B cell (primary cell): ENCODE results near the gene ACTN1. TPM values are rescaled to one million over a fixed set of nuclear protein-coding genes. Genes with fewer than 3 reads are reported as not detected.

ENCODE experiments used
- ATAC-seq: fragments of 200-7000 bp; cut with Tn5 transposase; one replicate; pipeline ENCODE4 v1.10.0; 2021; ENCODE audit warnings: low read depth, mild to moderate bottlenecking, moderate number of reproducible peaks, moderate library complexity
- CTCF ChIA-PET: fragments of 350-600 bp; sonication (Branson Sonifier 250); formaldehyde crosslinking; loops from one replicate; lab custom pipeline; 2021; ENCODE audit warnings: antibody characterized with exemption, inconsistent platforms; lab: Charles Lee
- POLR2A ChIA-PET: fragments of 350-600 bp; sonication (Branson Sonifier 250); formaldehyde crosslinking; loops from one replicate; lab custom pipeline; 2021; ENCODE audit warnings: antibody characterized with exemption; lab: Charles Lee
- DNase-seq: peaks from one replicate; pipeline ENCODE4 v3.0.0; 2013
- H2AFZ ChIP-seq: 2 replicates; pipeline ENCODE4 v1.6.1; 2012; ENCODE audit warnings: mild to moderate bottlenecking, low read depth, low read length; ENCODE audit not compliant: insufficient read depth, poor library complexity, severe bottlenecking
- H3K27ac ChIP-seq, 2 donors: 1 replicate in 1 of 2; 2 replicates in 1 of 2; pipeline ENCODE4 v1.5.1; 2012 to 2013; ENCODE audit warnings: low read length in 2 of 2, mild to moderate bottlenecking in 2 of 2, moderate library complexity in 1 of 2
- H3K27me3 ChIP-seq, 4 experiments: fragments of 200-600 bp in 1 of 4; sonication (generic) in 1 of 4; replicated peaks in 1 of 4; 1 replicate in 2 of 4; 2 replicates in 2 of 4; pipeline versions ENCODE4 v1.6.1 to v1.7.0; 2013 to 2016; ENCODE audit warnings: low read length in 3 of 4, mild to moderate bottlenecking in 2 of 4, mixed read lengths in 1 of 4, moderate library complexity in 1 of 4; ENCODE audit not compliant: insufficient read depth in 4 of 4, control insufficient read depth in 3 of 4; ENCODE audit errors: control extremely low read depth in 1 of 4
- H3K36me3 ChIP-seq, 2 experiments: replicated peaks in 1 of 2; 1 replicate in 1 of 2; 2 replicates in 1 of 2; pipeline versions ENCODE4 v1.6.1 to v1.7.1; 2013; ENCODE audit warnings: low read length in 1 of 2; ENCODE audit not compliant: insufficient read depth in 2 of 2, control insufficient read depth in 1 of 2; ENCODE audit errors: control extremely low read depth in 1 of 2, extremely low read depth in 1 of 2
- H3K4me1 ChIP-seq, 2 donors: fragments of 200-600 bp in 1 of 2; sonication (generic) in 1 of 2; 1 replicate in 1 of 2; 2 replicates in 1 of 2; pipeline versions ENCODE4 v1.5.1 to v1.6.1; 2013 to 2017; ENCODE audit warnings: low read length in 2 of 2; ENCODE audit not compliant: control insufficient read depth in 2 of 2, insufficient read depth in 2 of 2
- H3K4me2 ChIP-seq: replicated peaks from 2 replicates; pipeline ENCODE3; 2012; ENCODE audit warnings: mild to moderate bottlenecking, low read depth, low read length; ENCODE audit not compliant: poor library complexity, severe bottlenecking
- H3K4me3 ChIP-seq, 5 experiments: fragments of 200-600 bp in 1 of 5; sonication (generic) in 1 of 5; 1 replicate in 3 of 5; 2 replicates in 2 of 5; pipeline versions ENCODE4 v1.5.1 to v1.7.0; 2011 to 2016; ENCODE audit warnings: low read length in 4 of 5, mild to moderate bottlenecking in 4 of 5, low read depth in 2 of 5, control low read depth in 1 of 5, moderate library complexity in 1 of 5; ENCODE audit not compliant: insufficient read depth in 1 of 5; ENCODE audit errors: control extremely low read depth in 1 of 5, extremely low read depth in 1 of 5
- H3K79me2 ChIP-seq: fragments of 200-600 bp; sonication (generic); one replicate; pipeline ENCODE4 v1.6.0; 2016; ENCODE audit warnings: low read length; ENCODE audit not compliant: control insufficient read depth, insufficient read depth
- H3K9ac ChIP-seq: fragments of 200-600 bp; sonication (generic); 2 replicates; pipeline ENCODE4 v1.6.1; 2017; ENCODE audit warnings: mild to moderate bottlenecking, low read length, moderate library complexity
- H3K9me3 ChIP-seq, 3 donors: one replicate each; pipeline versions ENCODE4 v1.6.1 to v1.7.1; 2013; ENCODE audit warnings: low read length in 2 of 3; ENCODE audit not compliant: control insufficient read depth in 2 of 3, insufficient read depth in 1 of 3; ENCODE audit errors: control extremely low read depth in 1 of 3
- H4K20me1 ChIP-seq: 2 replicates; pipeline ENCODE4 v1.6.0; 2012; ENCODE audit warnings: mild to moderate bottlenecking, low read length; ENCODE audit not compliant: insufficient read depth, control insufficient read depth, poor library complexity, severe bottlenecking
- H3K27ac Mint-ChIP-seq: one replicate; pipeline ENCODE4 v1.8.0; 2021; ENCODE audit warnings: mixed read lengths
- H3K27me3 Mint-ChIP-seq: one replicate; pipeline ENCODE4 v1.8.0; 2021; ENCODE audit warnings: mixed read lengths
- H3K4me1 Mint-ChIP-seq: one replicate; pipeline ENCODE4 v1.8.0; 2021; ENCODE audit warnings: mixed read lengths
- H3K4me3 Mint-ChIP-seq: one replicate; pipeline ENCODE4 v1.8.0; 2021; ENCODE audit warnings: mixed read lengths
- H3K9me3 Mint-ChIP-seq: one replicate; pipeline ENCODE4 v1.8.0; 2022; ENCODE audit warnings: mixed read lengths; ENCODE audit not compliant: insufficient read depth
- CTCF ChIP-seq: fragments of 200-600 bp; IDR thresholded peaks from one replicate; pipeline ENCODE4 v1.8.0; 2022; ENCODE audit warnings: antibody characterized with exemption, mild to moderate bottlenecking
- EZH2 ChIP-seq: IDR thresholded peaks from 2 replicates; pipeline ENCODE4 v1.6.1; 2012; ENCODE audit warnings: borderline replicate concordance, low read depth, mild to moderate bottlenecking, moderate library complexity, low read length; ENCODE audit not compliant: insufficient read depth, poor library complexity, severe bottlenecking
- WGBS: methylation state at CpG from one replicate; pipeline ENCODE4 v1.1.5; 2013; ENCODE audit warnings: missing lambda C conversion rate; ENCODE audit not compliant: insufficient coverage; 5-methylcytosine and 5-hydroxymethylcytosine counted together
- intact Hi-C: fragments of 100-400 bp; cut with micrococcal nuclease; formaldehyde crosslinking; loops from one replicate; pipeline ENCODE4 v1.10.0; 2022
- polyA plus RNA-seq: library from polyadenylated mRNA; depleted of rRNA; stranded (reverse); fragments of >200 nt; gene quantifications from 2 replicates; pipeline ENCODE4 v1.2.3, GENCODE V29; 2012
- total RNA-seq, 2 donors: library from RNA; stranded (reverse); fragments of 120-200 nt in 1 of 2; gene quantifications; 1 replicate in 1 of 2; 2 replicates in 1 of 2; pipeline versions ENCODE4 v1.2.3 to v1.2.4, GENCODE V29; 2013 to 2022

ACTN1 gene
- total and polyA plus RNA-seq, 2 donors (not counting 1 experiment from before 2014, with no cell fraction given) = 0.74 to 0.89 TPM

GRCh38 chr14:68878908-68879307 is 100.2 kb downstream of the ACTN1 start:
- Histone ChIP-seq H3K9me3 (no peaks in the 10 kb centered on the region), H4K20me1 (no peaks in the 10 kb centered on the region), H3K4me2 (no peak overlapping the region), H3K79me2 (no peaks in the 10 kb centered on the region), H3K4me1 (no peaks in the 10 kb centered on the region), H3K27ac (no peak overlapping the region), H3K36me3 (no peaks in the 10 kb centered on the region), H3K9ac (no peak overlapping the region), H3K27me3 (no peaks in the 10 kb centered on the region), H3K4me3 (no peak overlapping the region), H2AFZ (no peak overlapping the region)
- Mint-ChIP-seq H3K27ac (no peak overlapping the region), H3K9me3 (no peaks in the 10 kb centered on the region), H3K4me1 (no peaks in the 10 kb centered on the region), H3K27me3 (no peaks in the 10 kb centered on the region), H3K4me3 (no peak overlapping the region)
- 98% methylated on average over 5 of the region's 20 CpGs for WGBS
- TF ChIP-seq EZH2 = no peak
- TF ChIP-seq CTCF = no peak
- DNase-seq = no peak
- intact Hi-C loops = no loop called here
- no peak for ATAC-seq
- ChIA-PET POLR2A (no interaction called here), CTCF (no interaction called here)

- no peak for ATAC-seq
- no peak overlapping the region for H3K27ac ChIP-seq
- H3K4me2 ChIP-seq = no peak overlapping the region
- no peaks in the 10 kb centered on the region for H3K4me1 Mint-ChIP-seq
- H3K27me3 ChIP-seq = no peaks in the 10 kb centered on the region
- no peaks in the 10 kb centered on the region for H3K4me1 ChIP-seq
- H3K9ac ChIP-seq = no peak overlapping the region
- no peaks in the 10 kb centered on the region for H4K20me1 ChIP-seq
- H3K27ac Mint-ChIP-seq = no peak overlapping the region
- DNase-seq = no peak
- no peaks in the 10 kb centered on the region for H3K79me2 ChIP-seq
- intact Hi-C loops = no loop called here
- H3K36me3 ChIP-seq = no peaks in the 10 kb centered on the region
- ChIA-PET CTCF (interaction anchor here (1.2 kb wide), 1 partner anchor 16 kb away, joined by 3 read pairs; no protein-coding TSS in a partner anchor), POLR2A (no interaction called here)
- H3K9me3 ChIP-seq = no peaks in the 10 kb centered on the region
- no peak overlapping the region for H3K4me3 ChIP-seq
- WGBS = 97% methylated on average over 18 of the region's 18 CpGs
- no peak overlapping the region for H3K4me3 Mint-ChIP-seq
- no peaks in the 10 kb centered on the region for H3K9me3 Mint-ChIP-seq
- H3K27me3 Mint-ChIP-seq = no peaks in the 10 kb centered on the region
- no peak overlapping the region for H2AFZ ChIP-seq
- TF ChIP-seq CTCF = no peak
- TF ChIP-seq EZH2 = no peak
Observed at GRCh38 chr14:68877993-68878575, 101.0 kb downstream of the ACTN1 start.
